Stimulated activated CD8-positive, alpha-beta memory T cell treated with anti-CD3 and anti-CD28 coated beads, Interleukin-4, amount 100 ng/mL, for 48 hours (primary cell): ENCODE data around the gene PTPN11.
"Not testable (repeated sequence)": the region's sequence is repeated elsewhere in the genome, so short reads cannot be mapped to it uniquely, and the experiment has no call there.

Source experiments
- DNase-seq: peaks from one replicate; pipeline ENCODE4 v3.0.0-alpha.2; 2020

PTPN11 gene

DNA sequence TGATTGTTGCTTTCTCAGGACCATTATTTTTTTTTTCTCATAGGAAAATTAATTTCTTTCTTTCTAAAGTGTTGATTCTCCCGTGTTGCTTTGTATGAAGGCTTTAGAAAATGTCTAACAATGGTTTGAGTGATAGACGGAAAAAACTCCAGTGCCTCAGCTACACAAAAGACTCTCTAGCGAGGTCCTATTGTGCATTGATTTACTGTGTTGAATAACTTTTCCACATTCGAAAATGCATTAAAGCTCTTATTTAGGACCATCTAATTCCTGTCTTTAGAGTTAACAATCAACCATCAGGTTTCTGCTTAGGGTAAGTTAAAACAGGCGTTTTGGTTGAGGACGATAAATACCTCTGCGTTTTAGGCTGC, 99.6 kb downstream of the PTPN11 start:
- DNase-seq, result no peak

DNA sequence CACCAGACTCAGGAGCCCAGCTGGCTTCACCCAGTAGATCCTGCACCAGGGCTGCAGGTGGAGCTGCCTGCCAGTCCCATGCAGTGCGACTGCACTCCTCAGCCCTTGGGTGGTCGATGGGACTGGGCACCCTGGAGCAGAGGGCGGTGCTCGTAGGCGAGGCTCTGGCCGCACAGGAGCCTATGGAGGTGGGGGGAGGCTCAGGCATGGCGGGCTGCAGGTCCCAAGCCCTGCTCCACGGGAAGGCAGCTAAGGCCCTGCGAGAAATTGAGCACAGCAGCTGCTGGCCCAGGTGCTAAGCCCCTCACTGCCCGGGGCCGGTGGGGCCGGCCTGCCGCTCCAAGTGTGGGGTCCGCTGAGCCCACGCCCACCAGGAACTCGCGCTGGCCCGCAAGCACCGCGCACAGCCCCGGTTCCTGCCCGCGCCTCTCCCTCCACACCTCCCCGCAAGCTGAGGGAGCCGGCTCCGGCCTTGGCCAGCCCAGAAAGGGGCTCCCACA, 101.1 kb downstream of the PTPN11 start:
- DNase-seq, result not testable (repeated sequence)

DNA sequence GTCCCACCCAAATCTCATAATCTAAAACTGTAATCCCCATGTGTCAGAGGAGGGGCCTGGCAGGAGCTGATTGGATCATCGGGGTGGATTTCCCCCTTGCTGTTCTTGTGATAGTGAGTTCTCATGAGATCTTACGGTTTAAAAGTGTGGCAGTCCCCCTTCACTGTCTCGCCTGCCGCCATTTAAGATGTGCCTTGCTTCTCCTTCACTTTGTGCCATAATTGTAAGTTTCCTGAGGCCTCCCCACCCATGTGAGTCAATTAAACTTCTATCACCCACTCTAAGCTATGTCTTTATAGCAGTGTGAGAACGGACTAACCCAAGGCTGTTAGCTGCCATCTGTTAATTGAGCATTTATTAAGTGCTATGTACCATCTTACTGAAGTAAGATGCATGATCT, 105.1 kb downstream of the PTPN11 start:
- no peak for DNase-seq

DNA sequence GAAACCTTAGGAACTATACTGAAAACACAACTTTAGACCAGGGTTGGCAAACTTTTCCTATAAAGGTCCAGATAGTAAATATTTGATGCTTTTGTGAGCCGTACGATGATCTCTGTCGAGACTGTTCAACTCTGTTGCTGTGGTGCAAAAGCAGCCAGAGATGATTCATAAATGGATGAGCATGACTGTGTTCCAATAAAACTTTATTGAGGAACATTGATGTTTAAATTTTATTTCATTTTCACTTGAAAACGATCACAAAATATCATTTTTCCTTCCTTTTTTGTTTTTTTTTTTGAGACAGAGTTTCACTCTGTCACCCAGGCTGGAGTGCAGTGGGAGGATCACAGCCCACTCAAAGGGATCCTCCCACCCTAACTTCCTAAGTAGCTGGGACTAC, 105.5 kb downstream of the PTPN11 start:
- no peak for DNase-seq

DNA sequence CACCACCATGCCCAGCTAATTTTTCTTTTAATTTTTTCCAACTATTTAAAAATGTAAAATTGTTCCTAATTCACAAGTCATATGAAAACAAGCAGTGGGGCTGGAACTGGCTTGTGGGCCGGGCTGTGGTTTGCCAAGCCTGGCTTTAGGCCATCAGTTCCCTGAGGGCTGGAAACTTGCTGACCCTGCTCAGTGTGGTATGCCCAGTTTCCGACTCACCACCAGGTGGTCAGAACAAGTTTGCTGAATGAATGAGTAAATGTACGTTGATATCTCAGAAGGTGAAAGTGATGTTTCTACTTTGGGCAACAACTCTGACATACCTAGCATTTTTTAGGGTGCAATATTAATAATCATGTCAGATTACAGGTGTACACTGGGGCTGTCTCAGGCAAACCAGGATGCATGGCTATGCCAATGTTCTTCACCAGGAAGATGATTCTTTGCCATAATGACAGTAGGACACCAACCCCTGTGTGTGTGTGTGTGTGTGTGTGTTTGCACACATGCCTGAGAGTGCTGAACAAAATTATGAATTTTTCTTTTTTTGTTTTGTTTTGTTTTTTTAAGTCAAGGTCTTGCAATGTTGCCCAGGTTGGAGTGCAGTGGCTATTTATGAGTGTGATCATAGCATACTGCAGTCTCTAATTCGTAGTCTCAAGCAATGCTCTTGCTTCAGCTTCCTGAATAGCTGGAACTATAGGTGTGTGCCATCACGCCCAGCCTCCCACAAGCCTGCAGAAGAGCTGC, 106.1 kb downstream of the PTPN11 start:
- DNase-seq, result no peak

DNA sequence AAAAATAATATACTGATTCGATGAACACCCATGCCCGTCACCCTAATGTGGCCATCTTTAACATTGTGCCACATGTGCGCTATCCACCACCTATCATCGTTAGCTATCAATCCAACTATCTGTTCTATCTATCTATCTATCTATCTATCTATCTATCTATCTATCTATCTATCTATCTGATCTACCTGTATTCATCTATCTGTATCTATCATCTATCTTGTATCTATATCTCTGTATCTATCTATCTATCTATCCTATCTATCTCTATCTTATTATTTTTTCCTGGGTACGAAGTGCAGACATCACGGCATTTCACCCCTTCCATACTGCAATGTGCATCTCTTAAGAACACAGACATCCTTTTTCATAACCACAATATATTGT, 106.7 kb downstream of the PTPN11 start:
- DNase-seq, result no peak

DNA sequence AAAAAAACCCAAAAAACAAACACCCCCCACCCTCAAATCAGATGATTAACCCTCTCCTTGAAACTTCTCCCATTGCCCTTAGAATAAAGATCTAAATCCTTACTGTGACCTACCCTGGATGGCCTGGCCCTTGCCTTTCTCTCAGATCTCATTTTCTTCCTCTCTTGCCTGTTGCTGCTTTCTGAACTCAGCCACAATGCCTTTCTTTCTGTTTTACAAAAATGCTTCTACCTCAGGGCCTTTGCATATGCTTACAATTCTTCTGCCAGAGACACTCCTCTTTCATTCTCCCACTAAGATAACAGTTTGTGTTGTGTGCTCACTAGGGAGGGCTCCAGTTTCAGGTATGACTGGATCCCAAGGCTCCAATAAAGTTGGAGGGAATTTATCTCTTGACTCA, 108.3 kb downstream of the PTPN11 start:
- DNase-seq, result no peak

DNA sequence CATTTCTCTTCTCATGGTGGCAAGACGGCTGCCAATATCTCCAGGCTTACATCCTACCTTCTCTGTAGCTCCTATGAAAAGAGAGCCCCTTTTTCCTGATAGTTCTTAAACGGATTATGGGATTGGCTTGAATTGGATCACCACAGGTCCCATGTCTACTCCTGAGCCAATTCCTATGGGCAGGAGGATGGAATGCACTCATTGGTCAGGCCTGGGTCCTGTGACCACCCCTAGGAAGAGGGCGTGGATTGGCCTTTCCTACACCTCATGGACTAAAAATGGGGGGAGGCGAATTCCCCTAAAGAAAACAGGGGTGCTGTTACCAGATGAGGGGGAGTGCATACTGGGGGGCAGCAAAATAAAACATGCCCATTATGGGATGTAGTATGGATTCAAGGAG, 108.8 kb downstream of the PTPN11 start:
- no peak for DNase-seq

DNA sequence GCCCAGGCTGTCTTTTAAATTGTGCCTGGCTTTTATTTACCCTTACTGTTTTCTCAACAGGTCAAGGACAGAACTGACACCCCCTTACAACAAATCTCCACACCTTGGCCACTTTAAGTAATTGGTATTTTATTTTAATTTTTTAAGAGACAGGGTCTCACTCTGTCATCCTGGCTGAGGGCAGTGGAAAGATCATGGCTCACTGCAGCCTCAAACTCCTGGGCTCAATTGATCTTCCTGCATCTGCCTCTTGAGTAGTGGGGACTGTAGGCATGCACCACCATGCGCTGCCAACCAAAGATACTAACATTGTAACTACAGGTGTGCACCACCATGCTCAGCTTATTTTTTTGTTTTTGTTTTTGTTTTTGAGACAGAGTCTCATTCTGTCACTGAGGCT, 109.8 kb downstream of the PTPN11 start:
- DNase-seq, result no peak

DNA sequence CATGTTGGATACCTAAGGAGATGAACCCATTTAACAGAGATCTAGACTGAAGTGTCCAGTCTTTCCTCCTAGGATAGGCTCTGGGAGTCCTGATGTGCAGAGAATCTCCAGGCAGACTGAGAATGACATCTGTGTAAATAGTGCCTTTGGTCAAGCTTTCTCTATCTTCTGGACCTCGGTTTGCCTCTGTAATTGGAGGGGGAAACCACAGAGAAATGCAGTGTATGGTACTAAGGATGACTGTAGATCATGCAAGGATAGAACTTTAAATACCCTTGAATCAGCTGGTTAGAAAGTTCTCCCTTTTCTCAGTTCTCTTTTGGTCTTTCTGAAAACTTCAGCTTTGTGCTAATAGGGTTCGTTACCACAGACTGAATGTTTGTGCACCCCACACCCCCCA, 112.2 kb downstream of the PTPN11 start:
- no peak for DNase-seq

DNA sequence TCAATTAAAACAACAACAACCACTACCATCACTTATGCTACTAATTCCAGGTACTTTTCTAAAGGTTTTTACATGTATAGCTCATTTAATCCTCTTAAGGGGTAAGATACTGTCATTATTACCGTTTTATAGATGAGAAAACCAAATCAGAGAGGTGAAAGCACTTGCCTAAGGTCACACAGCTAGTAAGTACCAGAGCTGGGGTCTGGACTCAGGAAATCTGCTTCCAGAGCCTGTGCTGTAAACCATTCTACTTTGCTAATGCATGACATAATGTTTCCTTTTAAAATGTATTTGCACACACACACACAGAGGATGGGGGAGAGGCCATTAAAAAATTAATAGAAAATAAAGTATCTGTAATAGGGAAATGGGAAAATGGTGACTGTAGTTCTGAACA, 113.4 kb downstream of the PTPN11 start:
- DNase-seq, result no peak

DNA sequence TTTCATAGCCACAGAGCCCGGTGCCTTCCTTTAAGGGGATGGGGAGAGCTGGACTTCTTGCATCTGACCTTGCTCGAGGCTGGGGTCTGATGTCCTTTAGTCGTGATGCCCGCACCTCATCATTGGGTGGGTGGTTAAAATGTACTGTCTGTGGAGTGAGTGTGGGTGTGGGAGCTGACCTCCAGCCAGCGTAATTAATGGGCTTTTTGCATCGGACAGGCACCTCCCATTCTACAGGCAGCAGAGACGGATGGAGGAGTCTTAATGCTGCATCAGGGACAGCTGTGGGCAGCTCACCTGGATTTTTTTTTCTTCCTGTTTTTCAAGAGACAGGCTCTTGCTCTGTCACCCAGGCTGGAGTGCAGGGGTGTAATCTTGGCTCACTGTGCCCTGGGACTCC, 114.8 kb downstream of the PTPN11 start:
- no peak for DNase-seq

DNA sequence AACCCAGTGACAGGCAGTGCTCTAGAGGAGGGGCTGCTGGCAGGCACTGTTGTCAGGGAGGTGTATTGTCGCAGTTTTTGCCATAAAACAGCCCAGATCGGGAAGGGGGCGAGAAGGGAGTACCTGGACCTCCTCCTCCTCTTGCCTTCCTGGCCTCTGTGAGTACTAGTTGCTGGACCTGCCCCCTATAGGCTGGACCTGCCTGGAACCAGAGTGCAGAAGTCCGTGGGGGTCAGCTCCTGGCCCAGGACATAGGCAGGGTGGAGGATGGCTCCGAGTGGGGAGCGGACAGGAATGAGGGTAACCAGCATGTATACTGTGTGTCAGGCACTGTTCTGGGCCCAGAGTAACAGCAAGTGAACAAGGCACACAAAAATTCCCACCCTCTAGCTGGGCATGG, 116.3 kb downstream of the PTPN11 start:
- DNase-seq, result no peak

DNA sequence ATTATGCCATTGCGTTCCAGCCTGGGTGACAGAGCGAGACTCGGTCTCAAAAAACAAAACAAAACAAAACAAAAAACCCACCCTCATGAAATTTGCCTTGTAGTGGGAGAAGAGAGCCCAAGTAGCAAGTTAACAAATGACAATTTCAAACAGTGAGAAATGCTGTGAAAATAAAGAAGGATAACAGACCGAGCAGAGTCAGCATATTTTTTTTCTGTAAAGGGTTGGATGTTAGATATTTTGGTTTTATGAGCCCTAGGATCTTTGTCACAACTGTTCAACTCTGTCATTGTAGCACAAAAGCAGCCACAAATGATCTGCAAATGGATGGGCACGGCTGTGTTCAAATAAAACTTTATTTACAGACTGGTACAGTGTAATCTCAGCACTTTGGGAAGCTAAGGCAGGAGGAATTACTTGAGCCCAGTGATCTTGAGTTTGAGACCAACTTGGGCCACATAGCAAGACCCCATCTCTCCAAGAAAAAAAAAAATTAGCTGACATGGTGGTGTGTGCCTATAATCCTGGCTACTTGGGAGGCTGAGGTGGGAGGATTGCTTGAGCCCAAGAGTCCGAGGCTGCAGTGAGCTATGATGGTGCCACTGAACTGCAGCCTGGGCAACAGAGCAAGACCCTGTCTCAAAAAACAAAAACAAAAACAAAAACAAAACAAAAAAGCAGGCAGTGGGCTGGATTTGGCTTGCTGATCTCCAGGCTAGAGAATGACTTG, 117.1 kb downstream of the PTPN11 start:
- DNase-seq, result no peak

DNA sequence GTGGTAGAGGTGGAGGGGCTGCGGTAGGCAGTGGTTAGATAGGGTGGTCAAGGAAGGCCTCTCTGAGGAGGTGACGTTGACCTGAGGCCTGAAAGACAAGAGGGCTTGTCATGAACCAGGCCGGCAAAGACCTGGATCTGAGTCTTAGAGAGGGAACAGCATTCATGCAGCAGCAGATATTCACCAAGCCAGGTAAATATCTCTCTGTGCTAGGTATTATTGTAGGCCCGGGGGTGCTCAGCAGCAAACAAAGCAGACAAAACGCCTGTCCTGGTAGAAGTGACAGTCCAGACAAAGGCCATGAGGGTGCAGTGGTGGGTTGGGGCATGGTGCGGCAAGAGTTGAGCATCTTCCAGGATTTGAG, 117.6 kb downstream of the PTPN11 start:
- no peak for DNase-seq

DNA sequence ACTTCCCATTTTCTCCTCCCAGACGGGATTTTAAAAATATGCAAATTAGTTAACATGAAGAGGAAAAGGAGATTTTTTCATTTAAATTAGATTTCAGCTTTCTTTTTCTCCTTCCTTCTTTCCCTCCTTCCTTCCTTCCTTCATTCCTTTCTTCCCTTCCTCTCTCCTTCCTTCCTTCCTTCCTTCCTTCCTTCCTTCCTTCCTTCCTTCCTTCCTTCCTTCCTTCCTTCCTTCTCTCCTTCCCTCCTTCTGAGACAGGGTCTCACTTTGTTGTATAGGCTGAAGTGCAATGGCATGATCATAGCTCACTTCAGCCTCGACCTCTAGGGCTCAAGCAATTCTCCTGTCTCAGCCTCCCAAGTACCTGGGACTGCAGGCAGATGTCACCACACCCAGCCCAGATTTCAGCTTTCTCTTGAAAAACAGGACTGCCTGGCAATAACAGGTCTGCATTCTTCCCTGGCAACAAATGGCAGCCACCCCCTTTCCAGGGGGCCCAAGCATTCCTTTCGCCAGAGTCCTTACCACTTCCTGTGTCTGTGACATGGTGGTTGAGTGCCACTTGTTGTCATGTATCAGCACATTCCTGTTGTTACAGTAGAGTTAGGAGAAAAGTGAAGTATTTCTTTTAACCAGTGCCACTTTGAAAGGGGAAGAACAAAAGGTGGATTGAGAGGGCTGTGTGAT, 119.1 kb downstream of the PTPN11 start:
- DNase-seq, result no peak

DNA sequence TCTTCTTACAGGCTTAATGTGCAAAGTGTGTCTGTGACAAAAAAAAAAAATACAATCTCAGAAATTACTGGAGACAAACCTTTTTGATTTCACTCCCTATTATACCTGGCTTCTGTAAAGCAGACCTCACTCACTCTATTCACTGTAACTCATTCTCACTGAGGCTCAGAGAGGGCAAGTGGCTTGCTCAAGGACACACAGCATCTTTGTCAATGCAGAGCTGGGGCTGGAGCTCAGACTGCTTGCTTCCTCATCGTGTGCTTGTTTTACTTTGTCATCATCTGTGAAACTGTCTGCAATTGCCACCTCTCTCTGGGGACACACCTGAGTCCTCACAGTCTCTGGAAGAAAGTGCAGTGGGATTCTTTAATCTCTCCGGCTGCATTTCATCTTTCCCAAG, 120.0 kb downstream of the PTPN11 start:
- no peak for DNase-seq

DNA sequence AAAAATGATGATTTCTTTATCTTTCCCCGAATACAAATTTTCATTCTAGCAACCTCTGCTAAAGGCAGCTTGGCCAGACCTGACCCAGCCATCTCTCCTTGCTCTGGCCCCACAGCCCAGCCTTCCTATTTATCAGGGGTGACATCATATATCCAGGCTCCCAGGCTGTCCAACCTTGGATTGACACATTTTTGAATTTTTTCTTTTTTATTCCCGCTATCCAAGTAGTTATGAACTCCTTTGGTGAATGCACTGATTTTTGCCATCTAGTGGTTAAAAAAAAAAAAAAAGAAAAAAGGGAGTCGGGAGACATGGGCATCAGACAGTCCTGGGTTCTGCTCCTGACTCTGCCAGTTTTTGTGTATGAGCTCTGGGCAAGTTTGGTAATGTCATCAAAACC, 120.5 kb downstream of the PTPN11 start:
- no peak for DNase-seq

DNA sequence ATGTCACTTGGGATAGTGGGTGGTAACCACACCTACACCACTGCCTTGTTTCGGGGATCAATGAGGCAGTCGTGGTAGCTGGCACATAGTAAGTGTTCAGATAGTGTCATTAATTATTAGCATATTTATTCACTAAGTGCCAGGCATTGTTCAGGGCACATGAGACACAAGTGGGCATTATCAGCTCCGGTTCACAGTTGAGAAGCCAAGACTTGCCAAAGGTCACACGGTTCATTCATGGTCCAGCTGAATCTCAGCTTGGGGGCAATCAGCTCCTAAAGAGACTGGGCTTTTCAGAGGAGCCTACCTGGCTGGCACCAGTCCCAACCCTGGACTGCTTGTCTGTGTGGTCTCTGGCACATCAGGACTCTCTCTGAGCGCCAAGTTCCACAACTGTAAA, 121.3 kb downstream of the PTPN11 start:
- DNase-seq, result no peak

DNA sequence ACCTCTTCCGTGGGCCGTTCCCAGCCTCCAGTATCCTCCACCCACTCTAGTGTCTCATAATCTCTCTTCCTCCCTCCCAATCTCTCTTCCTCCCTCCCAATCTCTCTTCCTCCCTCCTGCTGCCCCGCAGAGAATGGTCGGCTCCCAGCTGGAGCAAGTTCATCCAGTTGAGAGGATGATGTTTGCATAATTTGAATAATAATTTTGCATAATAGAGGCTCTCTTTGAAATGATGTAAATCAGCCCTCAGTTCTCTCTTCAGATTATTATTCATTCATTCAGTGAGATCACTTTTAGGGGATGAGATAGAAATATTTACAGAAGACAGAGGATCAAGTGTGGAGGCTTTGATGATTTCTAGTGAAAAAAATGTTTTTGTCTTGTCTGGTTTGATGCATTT, 125.0 kb downstream of the PTPN11 start:
- DNase-seq, result no peak

DNA sequence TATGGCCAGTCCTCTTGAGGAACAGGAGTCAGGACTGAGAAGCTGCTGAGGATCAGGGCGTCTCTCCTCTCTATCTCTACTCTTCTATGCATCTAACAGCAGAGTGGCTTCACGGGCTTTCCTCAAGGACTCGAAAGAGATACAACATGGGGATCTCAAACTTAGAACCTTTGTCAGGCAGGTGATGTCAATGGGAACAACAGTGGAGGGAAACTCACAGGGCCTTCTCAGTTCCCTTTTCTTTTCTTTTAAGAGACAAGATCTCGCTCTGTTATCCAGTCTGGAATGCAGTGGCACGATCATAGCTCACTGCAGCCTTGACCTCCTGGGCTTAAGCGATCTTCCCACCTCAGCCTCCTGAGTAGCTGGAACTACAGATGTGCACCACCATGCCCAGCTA, 127.6 kb downstream of the PTPN11 start:
- DNase-seq, result no peak

DNA sequence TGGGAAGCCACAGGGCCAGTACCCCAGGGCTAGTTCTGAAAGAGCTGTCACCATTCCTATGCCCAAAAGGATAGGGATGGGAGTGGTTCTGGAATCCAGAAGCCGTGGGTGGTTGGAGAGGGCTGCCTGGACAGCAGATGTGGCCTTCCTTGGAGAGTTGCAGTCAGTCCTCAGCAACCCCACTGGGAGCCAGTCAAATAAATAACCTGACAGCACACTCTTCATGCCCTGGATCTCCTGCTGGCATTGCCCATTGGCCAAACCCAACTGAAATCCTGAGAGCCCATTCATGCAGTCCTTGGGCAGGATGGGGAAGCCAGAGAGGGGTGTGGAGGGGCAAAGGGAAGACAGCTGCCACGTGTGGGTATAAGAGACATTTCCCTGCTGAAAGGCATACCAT, 128.2 kb downstream of the PTPN11 start:
- DNase-seq, result no peak

DNA sequence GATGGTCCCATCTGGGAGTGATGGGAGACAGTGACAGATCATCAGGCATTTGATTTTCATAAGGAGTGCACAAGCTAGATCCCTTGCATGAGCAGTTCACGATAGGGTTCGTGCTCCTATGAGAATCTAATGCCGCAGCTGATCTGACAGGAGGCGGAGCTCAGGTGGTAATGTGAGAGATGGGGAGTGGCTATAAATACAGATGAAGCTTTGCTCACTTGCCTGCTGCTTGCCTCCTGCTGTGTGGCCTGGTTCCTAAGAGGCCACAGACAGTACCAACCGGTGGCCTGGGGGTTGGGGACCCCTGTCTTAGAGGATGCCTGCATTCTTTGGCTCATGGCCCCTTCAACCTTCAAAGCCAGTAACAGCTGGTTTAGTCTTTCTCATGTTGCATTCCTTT, 130.3 kb downstream of the PTPN11 start:
- no peak for DNase-seq

DNA sequence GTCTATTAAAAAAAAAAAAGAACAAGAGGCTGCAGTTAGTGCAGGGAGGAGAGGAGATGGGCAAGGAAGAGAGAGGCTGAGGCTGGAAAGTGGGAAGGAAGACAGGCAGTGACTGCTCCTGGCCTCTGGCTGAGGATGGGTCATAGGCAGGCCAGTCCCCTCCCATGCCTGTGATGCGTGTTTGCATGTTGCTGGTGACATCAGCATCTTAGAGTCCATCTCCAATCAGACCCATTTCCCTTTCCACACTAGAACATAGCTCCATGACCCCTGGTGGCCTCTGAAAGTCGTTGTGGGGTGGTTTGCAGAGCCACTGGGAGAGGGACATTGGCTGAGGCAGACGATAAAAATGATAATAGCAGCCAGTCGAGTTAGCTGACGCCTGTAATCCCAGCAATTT, 132.9 kb downstream of the PTPN11 start:
- no peak for DNase-seq
